ENCODE results near the gene DVL2.

- TF ChIP-seq CTCF (IDR thresholded peaks at IDR 0.05; ENCODE audit: low read depth, low read length) (no peak), POLR2A (IDR thresholded peaks at IDR 0.05; ENCODE audit: extremely low read depth, insufficient read length) (no peak)
These were observed 8.6 kb upstream of the DVL2 start for GRCh38 chr17:7242717-7243452.

All from NB4 (cell line).